HCT116 (cell line): ENCODE measurements around the gene TXNDC15. TPM values are rescaled to one million over a fixed set of nuclear protein-coding genes. Genes with fewer than 3 reads are reported as not detected.

Experiments
- ATAC-seq: fragments of 200-7000 bp; cut with Tn5 transposase; 2 replicates; pipeline ENCODE4 v1.9.1; 2020; ENCODE audit warnings: mild to moderate bottlenecking, moderate library complexity
- BruUV-seq: library from RNA; stranded (reverse); fragments of 400-500 nt; replicated peaks from 2 replicates; lab custom pipeline; 2021; lab: Mats Ljungman, UMichigan
- CTCF ChIA-PET: fragments of 300-600 bp; sonication (Branson Sonifier 250); formaldehyde crosslinking; loops from one replicate; lab custom pipeline; 2021; ENCODE audit warnings: antibody characterized with exemption; lab: Charles Lee
- POLR2A ChIA-PET: fragments of 300-600, 350-600 bp; sonication (Branson Sonifier 250); formaldehyde crosslinking; loops from one replicate; lab custom pipeline; 2021; ENCODE audit warnings: antibody characterized with exemption; lab: Charles Lee
- RAD21 ChIA-PET, 2 experiments: fragments of 300-600 bp; sonication (Branson Sonifier 250); formaldehyde crosslinking; loops; one replicate each; lab custom pipeline; 2023; ENCODE audit warnings: low total read pairs in 2 of 2; ENCODE audit not compliant: uncharacterized antibody in 2 of 2, unreplicated experiment in 2 of 2, low non-redundant PET in 1 of 2; lab: Charles Lee
- DNase-seq: peaks from one replicate; pipeline ENCODE4 v3.0.0-alpha.2; 2010; ENCODE audit warnings: low read depth, low spot score
- H2AFZ ChIP-seq: fragments of 200-600 bp; shearing (Covaris generic), sonication (generic); 2 replicates; pipeline ENCODE4 v1.6.1; 2017; ENCODE audit warnings: low read depth, mixed run types, mixed read lengths, antibody characterized with exemption, low read length; ENCODE audit not compliant: poor library complexity, severe bottlenecking
- H3K27ac ChIP-seq: 2 replicates; pipeline ENCODE4 v1.5.1; 2012; ENCODE audit warnings: low read depth, low read length
- H3K27me3 ChIP-seq: fragments of 200-600 bp; sonication (generic); 2 replicates; pipeline ENCODE4 v1.6.1; 2016; ENCODE audit warnings: mixed run types, low read length, mixed read lengths; ENCODE audit not compliant: insufficient read depth
- H3K36me3 ChIP-seq, 2 experiments: fragments of 200-500 bp in 1 of 2; fragments of 200-600 bp in 1 of 2; sonication (Bioruptor generic) in 1 of 2; sonication (generic) in 1 of 2; 2 replicates each; pipeline versions ENCODE4 v1.5.1 to v1.6.1; 2014 to 2016; ENCODE audit warnings: low read length in 2 of 2, inconsistent platforms in 1 of 2, mixed read lengths in 1 of 2, mixed run types in 1 of 2; ENCODE audit not compliant: insufficient read depth in 2 of 2, control insufficient read depth in 1 of 2
- H3K4me1 ChIP-seq, 2 experiments: fragments of 200-600 bp in 1 of 2; sonication (generic) in 1 of 2; 2 replicates each; pipeline versions ENCODE4 v1.5.1 to v1.6.1; 2012 to 2017; ENCODE audit warnings: low read length in 2 of 2, inconsistent platforms in 1 of 2, mild to moderate bottlenecking in 1 of 2, mixed read lengths in 1 of 2, mixed run types in 1 of 2, moderate library complexity in 1 of 2; ENCODE audit not compliant: insufficient read depth in 2 of 2, control insufficient read depth in 1 of 2
- H3K4me2 ChIP-seq: fragments of 200-600 bp; sonication (generic); 2 replicates; pipeline ENCODE4 v1.6.1; 2017; ENCODE audit warnings: mixed run types, low read length, mixed read lengths
- H3K4me3 ChIP-seq, 2 experiments: fragments of 200-600 bp in 1 of 2; sonication (generic) in 1 of 2; replicated peaks in 1 of 2; 2 replicates each; pipeline ENCODE4 v1.5.1; 2011 to 2016; ENCODE audit warnings: low read length in 2 of 2, control low read depth in 1 of 2, low read depth in 1 of 2, mild to moderate bottlenecking in 1 of 2, mixed read lengths in 1 of 2, mixed run types in 1 of 2
- H3K79me2 ChIP-seq: fragments of 200-600 bp; sonication (generic); 2 replicates; pipeline ENCODE4 v1.6.1; 2017; ENCODE audit warnings: mild to moderate bottlenecking, mixed run types, low read length, moderate library complexity, mixed read lengths; ENCODE audit not compliant: insufficient read depth
- H3K9ac ChIP-seq: fragments of 200-600 bp; sonication (generic); 2 replicates; pipeline ENCODE4 v1.6.1; 2016; ENCODE audit warnings: low read length, mixed read lengths
- H3K9me2 ChIP-seq: fragments of 200-600 bp; sonication (generic), shearing (Covaris generic); 2 replicates; pipeline ENCODE4 v1.6.1; 2017; ENCODE audit warnings: mixed run types, mild to moderate bottlenecking, moderate library complexity; ENCODE audit not compliant: insufficient read depth
- H3K9me3 ChIP-seq, 2 experiments: fragments of 200-500 bp in 1 of 2; fragments of 200-600 bp in 1 of 2; sonication (Bioruptor generic) in 1 of 2; sonication (generic) in 1 of 2; 2 replicates each; pipeline ENCODE4 v1.6.1; 2014 to 2017; ENCODE audit warnings: low read length in 2 of 2, mixed read lengths in 2 of 2, inconsistent platforms in 1 of 2, low read depth in 1 of 2, mild to moderate bottlenecking in 1 of 2, mixed run types in 1 of 2, moderate library complexity in 1 of 2; ENCODE audit not compliant: control insufficient read depth in 1 of 2, insufficient read depth in 1 of 2
- H4K20me1 ChIP-seq: fragments of 200-600 bp; sonication (generic), shearing (Covaris generic); 2 replicates; pipeline ENCODE4 v1.6.1; 2017; ENCODE audit warnings: mixed run types, mild to moderate bottlenecking, moderate library complexity; ENCODE audit not compliant: insufficient read depth
- CBX3 ChIP-seq: IDR thresholded peaks from 2 replicates; pipeline ENCODE4 v1.6.1; 2012; ENCODE audit warnings: low read depth
- CEBPB ChIP-seq: IDR thresholded peaks from 2 replicates; pipeline ENCODE4 v1.6.1; 2012; ENCODE audit warnings: low read depth
- ELF1 ChIP-seq: IDR thresholded peaks from 2 replicates; pipeline ENCODE4 v1.6.1; 2012; ENCODE audit warnings: low read depth, borderline replicate concordance
- EZH2 ChIP-seq: fragments of 200-600 bp; sonication (generic); IDR thresholded peaks from 2 replicates; pipeline ENCODE4 v1.6.1; 2017; ENCODE audit warnings: antibody characterized with exemption, mixed run types
- EZH2phosphoT487 ChIP-seq: fragments of 200-600 bp; IDR thresholded peaks from 2 replicates; pipeline ENCODE4 v1.6.1; 2018; ENCODE audit warnings: antibody characterized with exemption, borderline replicate concordance
- FOSL1 ChIP-seq: IDR thresholded peaks from 2 replicates; pipeline ENCODE4 v1.6.1; 2012; ENCODE audit warnings: low read depth
- POLR2A ChIP-seq: IDR thresholded peaks from 2 replicates; pipeline ENCODE4 v1.7.0; 2011; ENCODE audit warnings: borderline replicate concordance; ENCODE audit not compliant: insufficient read depth, insufficient read length; ENCODE audit errors: extremely low read depth
- POLR2AphosphoS5 ChIP-seq: IDR thresholded peaks from 2 replicates; pipeline ENCODE4 v1.6.1; 2011; ENCODE audit warnings: mild to moderate bottlenecking, low read depth, low read length, moderate library complexity
- SP1 ChIP-seq: IDR thresholded peaks from 2 replicates; pipeline ENCODE4 v1.6.1; 2012; ENCODE audit warnings: low read depth
- TCF7L2 ChIP-seq: IDR thresholded peaks from 2 replicates; pipeline ENCODE4 v1.7.0; 2011; ENCODE audit warnings: borderline replicate concordance, inconsistent platforms; ENCODE audit not compliant: insufficient read depth, insufficient read length; ENCODE audit errors: extremely low read depth
- YY1 ChIP-seq: IDR thresholded peaks from 2 replicates; pipeline ENCODE4 v1.6.1; 2011; ENCODE audit warnings: low read length, low read depth, moderate library complexity, mild to moderate bottlenecking; ENCODE audit not compliant: insufficient replicate concordance; ENCODE audit errors: extremely low read depth
- ZFX ChIP-seq: fragments of 450-650 bp; IDR thresholded peaks from 2 replicates; pipeline ENCODE4 v1.6.1; 2017
- ZNF274 ChIP-seq: fragments of 200-500 bp; sonication (Bioruptor generic); IDR thresholded peaks from 2 replicates; pipeline ENCODE4 v1.6.1; 2014; ENCODE audit warnings: mild to moderate bottlenecking, low read depth, low read length, inconsistent platforms
- intact Hi-C: fragments of 100-400 bp; cut with micrococcal nuclease; formaldehyde crosslinking; loops from 2 replicates; pipeline ENCODE4 v1.10.0; 2022
- total RNA-seq: library from RNA; stranded (reverse); gene quantifications from one replicate; pipeline ENCODE4 v1.2.1, GENCODE V29; 2021; ENCODE audit not compliant: unreplicated experiment
- TF ChIP-seq, protein P1 (sequence below): IDR thresholded peaks from 2 replicates; pipeline ENCODE4 v1.6.1; 2012
- TF ChIP-seq, protein P2 (sequence below), 3 experiments: fragments of 200-600 bp in 1 of 3; sonication (generic) in 1 of 3; IDR thresholded peaks in 2 of 3; conservative IDR thresholded peaks in 1 of 3; 2 replicates each; pipeline ENCODE4 v1.5.1; 2012 to 2017; ENCODE audit warnings: low read depth in 2 of 3, low read length in 2 of 3, antibody characterized with exemption in 1 of 3, borderline replicate concordance in 1 of 3, control low read depth in 1 of 3, mild to moderate bottlenecking in 1 of 3, mixed read lengths in 1 of 3, mixed run types in 1 of 3, moderate library complexity in 1 of 3; ENCODE audit not compliant: insufficient read depth in 1 of 3
- TF ChIP-seq, protein P3 (sequence below): IDR thresholded peaks from 2 replicates; pipeline ENCODE4 v1.6.1; 2012; ENCODE audit warnings: low read depth

The TXNDC15 gene
- total RNA-seq, 1 experiment from 2014 or later: 17.8 TPM

DNA sequence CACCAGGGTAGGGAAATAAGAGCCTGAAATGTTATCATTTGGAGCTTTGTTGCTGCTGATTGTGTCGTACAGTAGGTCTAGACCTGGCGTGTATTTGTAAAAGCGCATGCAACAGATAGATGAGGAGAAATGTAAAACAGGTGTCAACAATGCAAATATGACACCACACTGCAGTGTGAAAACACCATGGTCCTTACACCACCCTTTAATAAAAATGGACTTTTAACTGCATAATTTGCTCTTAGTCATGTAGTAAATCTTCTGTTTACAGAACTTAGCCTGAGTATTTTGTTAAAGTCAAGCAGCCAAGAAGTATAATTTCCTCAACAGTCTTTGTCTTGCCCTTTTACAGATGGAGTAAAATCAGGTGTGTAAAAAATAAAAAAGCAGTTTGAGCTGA lies 44.7 kb downstream of the TXNDC15 start:
- no peak overlapping the region for H3K27ac ChIP-seq
- ATAC-seq (no peak), DNase-seq (no peak)
- intact Hi-C loops: loop anchor here (2.0 kb wide), 1 partner anchor 20 kb away; no protein-coding TSS in a partner anchor
- no peaks in the 10 kb centered on the region for H3K4me1 ChIP-seq
- RAD21 ChIA-PET: no interaction called here
- no peaks in the 10 kb centered on the region for H3K27me3 ChIP-seq
- no peak overlapping the region for H2AFZ ChIP-seq
- no peak overlapping the region for H3K9ac ChIP-seq
- no peak overlapping the region for H3K4me2 ChIP-seq
- no peak for TF ChIP-seq YY1
- TF ChIP-seq, protein P1, sequence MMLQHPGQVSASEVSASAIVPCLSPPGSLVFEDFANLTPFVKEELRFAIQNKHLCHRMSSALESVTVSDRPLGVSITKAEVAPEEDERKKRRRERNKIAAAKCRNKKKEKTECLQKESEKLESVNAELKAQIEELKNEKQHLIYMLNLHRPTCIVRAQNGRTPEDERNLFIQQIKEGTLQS: no peak
- TF ChIP-seq ELF1: no peak
- TF ChIP-seq CBX3: no peak
- no peak for TF ChIP-seq POLR2AphosphoS5
- no peak for TF ChIP-seq POLR2A
- TF ChIP-seq FOSL1: no peak
- TF ChIP-seq CEBPB: no peak
- no peak for TF ChIP-seq SP1
- no peak for TF ChIP-seq ZNF274
- no peak for TF ChIP-seq EZH2phosphoT487
- TF ChIP-seq, protein P2, sequence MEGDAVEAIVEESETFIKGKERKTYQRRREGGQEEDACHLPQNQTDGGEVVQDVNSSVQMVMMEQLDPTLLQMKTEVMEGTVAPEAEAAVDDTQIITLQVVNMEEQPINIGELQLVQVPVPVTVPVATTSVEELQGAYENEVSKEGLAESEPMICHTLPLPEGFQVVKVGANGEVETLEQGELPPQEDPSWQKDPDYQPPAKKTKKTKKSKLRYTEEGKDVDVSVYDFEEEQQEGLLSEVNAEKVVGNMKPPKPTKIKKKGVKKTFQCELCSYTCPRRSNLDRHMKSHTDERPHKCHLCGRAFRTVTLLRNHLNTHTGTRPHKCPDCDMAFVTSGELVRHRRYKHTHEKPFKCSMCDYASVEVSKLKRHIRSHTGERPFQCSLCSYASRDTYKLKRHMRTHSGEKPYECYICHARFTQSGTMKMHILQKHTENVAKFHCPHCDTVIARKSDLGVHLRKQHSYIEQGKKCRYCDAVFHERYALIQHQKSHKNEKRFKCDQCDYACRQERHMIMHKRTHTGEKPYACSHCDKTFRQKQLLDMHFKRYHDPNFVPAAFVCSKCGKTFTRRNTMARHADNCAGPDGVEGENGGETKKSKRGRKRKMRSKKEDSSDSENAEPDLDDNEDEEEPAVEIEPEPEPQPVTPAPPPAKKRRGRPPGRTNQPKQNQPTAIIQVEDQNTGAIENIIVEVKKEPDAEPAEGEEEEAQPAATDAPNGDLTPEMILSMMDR (IDR thresholded peaks at IDR 0.05 in 2 of 3, conservative IDR thresholded peaks at IDR 0.05 in 1 of 3; ENCODE audit: borderline replicate concordance in 1 of 3, insufficient read depth in 1 of 3, low read depth in 2 of 3, low read length in 2 of 3): no peak
- no peak for TF ChIP-seq ZFX
- no peak for TF ChIP-seq TCF7L2
- TF ChIP-seq, protein P3, sequence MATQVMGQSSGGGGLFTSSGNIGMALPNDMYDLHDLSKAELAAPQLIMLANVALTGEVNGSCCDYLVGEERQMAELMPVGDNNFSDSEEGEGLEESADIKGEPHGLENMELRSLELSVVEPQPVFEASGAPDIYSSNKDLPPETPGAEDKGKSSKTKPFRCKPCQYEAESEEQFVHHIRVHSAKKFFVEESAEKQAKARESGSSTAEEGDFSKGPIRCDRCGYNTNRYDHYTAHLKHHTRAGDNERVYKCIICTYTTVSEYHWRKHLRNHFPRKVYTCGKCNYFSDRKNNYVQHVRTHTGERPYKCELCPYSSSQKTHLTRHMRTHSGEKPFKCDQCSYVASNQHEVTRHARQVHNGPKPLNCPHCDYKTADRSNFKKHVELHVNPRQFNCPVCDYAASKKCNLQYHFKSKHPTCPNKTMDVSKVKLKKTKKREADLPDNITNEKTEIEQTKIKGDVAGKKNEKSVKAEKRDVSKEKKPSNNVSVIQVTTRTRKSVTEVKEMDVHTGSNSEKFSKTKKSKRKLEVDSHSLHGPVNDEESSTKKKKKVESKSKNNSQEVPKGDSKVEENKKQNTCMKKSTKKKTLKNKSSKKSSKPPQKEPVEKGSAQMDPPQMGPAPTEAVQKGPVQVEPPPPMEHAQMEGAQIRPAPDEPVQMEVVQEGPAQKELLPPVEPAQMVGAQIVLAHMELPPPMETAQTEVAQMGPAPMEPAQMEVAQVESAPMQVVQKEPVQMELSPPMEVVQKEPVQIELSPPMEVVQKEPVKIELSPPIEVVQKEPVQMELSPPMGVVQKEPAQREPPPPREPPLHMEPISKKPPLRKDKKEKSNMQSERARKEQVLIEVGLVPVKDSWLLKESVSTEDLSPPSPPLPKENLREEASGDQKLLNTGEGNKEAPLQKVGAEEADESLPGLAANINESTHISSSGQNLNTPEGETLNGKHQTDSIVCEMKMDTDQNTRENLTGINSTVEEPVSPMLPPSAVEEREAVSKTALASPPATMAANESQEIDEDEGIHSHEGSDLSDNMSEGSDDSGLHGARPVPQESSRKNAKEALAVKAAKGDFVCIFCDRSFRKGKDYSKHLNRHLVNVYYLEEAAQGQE: no peak
- no peak for TF ChIP-seq EZH2
- H3K36me3 ChIP-seq: peaks cover 9 to 14% of the 10 kb centered on the region in 2 experiments; a peak in 2 of 4 replicates
- POLR2A ChIA-PET: no interaction called here
- no peaks in the 10 kb centered on the region for H3K9me3 ChIP-seq
- H3K9me2 ChIP-seq: no peaks in the 10 kb centered on the region
- no TSS peak for BruUV-seq
- no peaks in the 10 kb centered on the region; the same call in none of the 2 replicates for H3K79me2 ChIP-seq
- no peaks in the 10 kb centered on the region for H4K20me1 ChIP-seq
- no peak overlapping the region for H3K4me3 ChIP-seq
- CTCF ChIA-PET: interaction anchor here (2.3 to 3.3 kb wide), 2 partner anchors 13 to 273 kb away, joined by 22 read pairs; partner anchors contain the start of gene PCBD2
